Upper lobe of left lung (tissue), 6 donors: ENCODE data around the gene PLEKHB2. TPM values are rescaled to one million over a fixed set of nuclear protein-coding genes. Genes with fewer than 3 reads are reported as not detected.
"Not testable (repeated sequence)": the region's sequence is repeated elsewhere in the genome, so short reads cannot be mapped to it uniquely, and the experiment has no call there.

Experiments
- ATAC-seq, 2 donors: fragments of 200-7000 bp; cut with Tn5 transposase; one replicate each; pipeline ENCODE4 v1.9.1; 2022; ENCODE audit warnings: mild to moderate bottlenecking in 2 of 2, moderate library complexity in 2 of 2; ENCODE audit not compliant: low FRiP score in 2 of 2
- DNase-seq, 2 donors: peaks; one replicate each; pipeline ENCODE4 v3.0.0-alpha.2; 2019 to 2020
- H3K27ac ChIP-seq, 4 donors: fragments of 200-600 bp; sonication (generic); one replicate each; pipeline ENCODE4 v1.5.1; 2016 to 2019
- H3K27me3 ChIP-seq, 4 donors: fragments of 200-600 bp; sonication (generic); one replicate each; pipeline ENCODE4 v1.5.1; 2017 to 2019
- H3K36me3 ChIP-seq, 4 donors: fragments of 200-600 bp; sonication (generic); one replicate each; pipeline ENCODE4 v1.5.1; 2016 to 2019
- H3K4me1 ChIP-seq, 4 donors: fragments of 200-600 bp; sonication (generic); one replicate each; pipeline ENCODE4 v1.5.1; 2018 to 2019
- H3K4me3 ChIP-seq, 4 donors: fragments of 200-600 bp; sonication (generic); one replicate each; pipeline ENCODE4 v1.5.1; 2017 to 2019; ENCODE audit warnings: mild to moderate bottlenecking in 2 of 4, moderate library complexity in 1 of 4
- H3K9me3 ChIP-seq, 4 donors: fragments of 200-600 bp; sonication (generic); one replicate each; pipeline ENCODE4 v1.5.1; 2018 to 2019
- EP300 ChIP-seq, 4 donors: sonication (generic); formaldehyde crosslinking; IDR thresholded peaks; one replicate each; pipeline ENCODE4 v1.5.1; 2017; ENCODE audit warnings: antibody characterized with exemption in 4 of 4, control low read depth in 2 of 4
- POLR2A ChIP-seq, 4 donors: fragments of 450-650 bp; IDR thresholded peaks; one replicate each; pipeline ENCODE4 v1.5.1; 2016 to 2017; ENCODE audit warnings: antibody characterized with exemption in 4 of 4, mild to moderate bottlenecking in 2 of 4
- POLR2AphosphoS5 ChIP-seq, 2 donors: sonication (generic); formaldehyde crosslinking; IDR thresholded peaks; one replicate each; pipeline ENCODE4 v1.5.1; 2017; ENCODE audit warnings: antibody characterized with exemption in 2 of 2
- WGBS, 2 donors: methylation state at CpG; one replicate each; pipeline ENCODE4 v1.1.5; 2017 to 2018; 5-methylcytosine and 5-hydroxymethylcytosine counted together
- total RNA-seq, 6 donors: library from RNA; depleted of rRNA in 4 of 6; stranded (reverse); fragments of >200 nt in 4 of 6; gene quantifications; one replicate each; pipeline versions ENCODE4 v1.1.0 to v1.2.1, GENCODE V29; 2016 to 2021
- TF ChIP-seq, protein P1 (sequence below), 6 experiments: fragments of 450-650 bp in 4 of 6; fragments of 200-600 bp in 2 of 6; sonication (generic) in 2 of 6; IDR thresholded peaks; one replicate each; pipeline ENCODE4 v1.5.1; 2016 to 2019; ENCODE audit warnings: antibody characterized with exemption in 6 of 6
- donor health status: DM: no; HTN: no; CAD: no; lungs with moderate emphysema.
- donor health status: DM: no; HTN: yes; CAD: no; lungs with severe emphysema.

The PLEKHB2 gene
- total RNA-seq, 6 donors from 2014 or later: 63.9 to 167 (median 87.4) TPM

DNA sequence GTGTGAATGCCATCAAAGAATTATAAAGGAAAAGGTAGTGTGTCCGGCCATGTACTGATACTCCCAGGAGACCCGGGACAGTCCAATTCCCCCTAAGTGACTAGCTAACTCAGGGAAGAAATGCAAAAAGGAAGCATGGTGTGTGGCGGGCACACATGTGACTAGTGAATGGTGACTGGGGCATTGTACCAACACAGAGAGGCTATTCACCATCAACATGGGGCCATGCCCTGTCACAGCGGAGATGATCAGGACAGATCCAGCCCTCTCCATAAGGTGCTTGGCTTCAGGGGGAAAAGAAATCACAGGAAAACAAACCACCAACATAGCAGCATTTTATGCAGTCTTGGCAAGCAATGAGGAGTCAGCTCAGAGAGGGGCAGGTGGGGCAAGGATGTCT is 46.2 kb upstream of the PLEKHB2 start:
- TF ChIP-seq POLR2AphosphoS5 (IDR thresholded peaks at IDR 0.05): no peak
- TF ChIP-seq, protein P1, sequence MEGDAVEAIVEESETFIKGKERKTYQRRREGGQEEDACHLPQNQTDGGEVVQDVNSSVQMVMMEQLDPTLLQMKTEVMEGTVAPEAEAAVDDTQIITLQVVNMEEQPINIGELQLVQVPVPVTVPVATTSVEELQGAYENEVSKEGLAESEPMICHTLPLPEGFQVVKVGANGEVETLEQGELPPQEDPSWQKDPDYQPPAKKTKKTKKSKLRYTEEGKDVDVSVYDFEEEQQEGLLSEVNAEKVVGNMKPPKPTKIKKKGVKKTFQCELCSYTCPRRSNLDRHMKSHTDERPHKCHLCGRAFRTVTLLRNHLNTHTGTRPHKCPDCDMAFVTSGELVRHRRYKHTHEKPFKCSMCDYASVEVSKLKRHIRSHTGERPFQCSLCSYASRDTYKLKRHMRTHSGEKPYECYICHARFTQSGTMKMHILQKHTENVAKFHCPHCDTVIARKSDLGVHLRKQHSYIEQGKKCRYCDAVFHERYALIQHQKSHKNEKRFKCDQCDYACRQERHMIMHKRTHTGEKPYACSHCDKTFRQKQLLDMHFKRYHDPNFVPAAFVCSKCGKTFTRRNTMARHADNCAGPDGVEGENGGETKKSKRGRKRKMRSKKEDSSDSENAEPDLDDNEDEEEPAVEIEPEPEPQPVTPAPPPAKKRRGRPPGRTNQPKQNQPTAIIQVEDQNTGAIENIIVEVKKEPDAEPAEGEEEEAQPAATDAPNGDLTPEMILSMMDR (IDR thresholded peaks at IDR 0.05): no peak
- TF ChIP-seq POLR2A (IDR thresholded peaks at IDR 0.05): no peak
- TF ChIP-seq EP300 (IDR thresholded peaks at IDR 0.05): no peak
- DNase-seq (no peak), ATAC-seq (no peak)
- 92 to 96% methylated on average over 4 of the region's 4 CpGs for WGBS, 2 donors
- Histone ChIP-seq H3K27me3 (no peaks in the 10 kb centered on the region), H3K9me3 (no peaks in the 10 kb centered on the region), H3K4me1 (peaks cover 0 to 22% (median 0%) of the 10 kb centered on the region in 4 donors), H3K4me3 (no peak overlapping the region), H3K36me3 (peaks cover 8 to 69% (median 22%) of the 10 kb centered on the region in 4 donors), H3K27ac (no peak overlapping the region)

DNA sequence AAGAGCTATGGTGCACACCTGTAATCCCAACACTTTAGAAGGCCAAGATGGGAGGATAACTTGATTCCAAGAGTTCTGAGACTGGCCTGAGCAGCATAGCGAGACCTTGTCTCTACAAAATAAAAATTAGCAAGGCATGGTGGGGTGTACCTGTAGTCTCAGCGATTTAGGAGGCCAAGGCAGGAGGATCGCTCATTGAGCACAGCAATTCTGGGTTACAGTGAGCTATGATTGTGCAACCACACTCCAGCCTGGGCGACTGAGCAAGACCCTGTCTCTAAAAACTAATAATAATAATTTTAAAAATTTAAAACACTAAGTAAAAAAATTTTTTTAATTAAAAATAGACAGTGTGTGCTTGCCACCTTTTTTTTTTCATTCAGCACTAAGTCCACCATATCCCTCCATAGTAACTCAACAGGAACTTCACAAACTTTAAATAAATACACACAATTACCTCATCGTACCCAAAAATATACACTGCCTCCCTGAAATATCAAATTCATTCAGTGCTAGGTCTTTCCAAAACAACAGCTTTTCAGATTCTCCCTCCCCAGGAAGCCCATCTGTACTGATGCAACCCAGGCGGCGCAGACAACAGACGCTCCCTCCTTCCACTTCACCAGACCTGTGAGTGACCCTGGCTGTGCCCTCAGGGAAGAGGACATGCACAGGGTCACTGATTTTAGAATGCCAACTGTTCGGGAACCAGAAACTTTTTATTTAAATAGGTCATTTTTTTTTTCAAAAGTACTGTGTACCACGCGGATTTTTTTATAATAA is 41.4 kb upstream of the PLEKHB2 start:
- H3K4me3 ChIP-seq: no peak overlapping the region
- H3K36me3 ChIP-seq: peaks cover 2 to 49% (median 18%) of the 10 kb centered on the region in 4 donors
- TF ChIP-seq POLR2AphosphoS5 (IDR thresholded peaks at IDR 0.05): no peak
- no peak for TF ChIP-seq EP300 (IDR thresholded peaks at IDR 0.05)
- no peak for TF ChIP-seq POLR2A (IDR thresholded peaks at IDR 0.05)
- TF ChIP-seq, protein P1 (IDR thresholded peaks at IDR 0.05): no peak

DNA sequence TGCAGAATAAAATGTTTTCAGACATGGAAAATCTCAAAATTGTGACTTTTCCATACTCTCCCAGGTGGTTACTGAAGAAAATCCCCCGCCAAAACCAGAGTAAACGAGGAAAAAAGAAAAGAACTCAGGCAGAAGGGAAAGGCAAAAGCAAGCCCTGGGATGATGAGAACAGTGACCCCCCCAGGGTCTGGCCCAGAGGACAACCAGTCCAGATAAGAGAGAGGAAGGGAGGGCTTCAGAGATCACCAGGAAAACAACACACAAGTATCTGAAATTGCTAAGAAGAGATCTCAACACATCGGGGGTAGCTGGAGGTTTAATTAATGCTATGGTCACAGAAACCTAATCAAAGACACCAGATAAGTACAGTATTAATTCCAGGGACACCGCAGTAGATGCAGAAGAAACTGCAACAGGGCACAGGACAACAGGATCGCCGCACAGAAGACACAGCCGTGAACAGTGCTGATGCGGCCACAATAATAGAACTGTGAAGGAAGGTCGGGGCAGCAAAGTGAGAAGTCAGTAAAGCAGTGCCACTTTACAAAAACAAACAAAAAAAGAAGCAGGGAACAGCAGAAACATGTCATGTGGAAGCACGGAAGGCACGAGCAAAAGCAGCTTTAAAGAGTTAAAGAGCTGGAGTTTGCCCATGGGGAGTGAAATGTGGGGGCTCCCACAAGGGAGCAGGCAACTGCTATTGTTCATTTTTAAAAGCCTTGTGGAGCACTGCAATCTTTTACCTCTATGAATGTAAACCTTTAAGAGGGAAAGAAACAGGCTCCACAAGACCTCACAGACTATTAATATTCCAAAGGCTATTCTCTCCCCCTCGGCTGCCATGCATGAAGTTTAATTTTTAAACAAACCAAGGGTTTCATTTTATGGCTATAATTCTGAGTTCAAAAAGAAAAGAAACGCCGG is 40.3 kb upstream of the PLEKHB2 start:
- Histone ChIP-seq H3K9me3 (no peaks in the 10 kb centered on the region), H3K27me3 (no peaks in the 10 kb centered on the region), H3K27ac (no peak overlapping the region), H3K4me3 (no peak overlapping the region), H3K36me3 (peaks cover 2 to 51% (median 24%) of the 10 kb centered on the region in 4 donors), H3K4me1 (peaks cover 0 to 10% (median 2%) of the 10 kb centered on the region in 4 donors)
- no peak for ATAC-seq
- WGBS, 2 donors: 73 to 82% methylated on average over 14 of the region's 14 CpGs
- TF ChIP-seq POLR2AphosphoS5 (IDR thresholded peaks at IDR 0.05) (no peak), POLR2A (IDR thresholded peaks at IDR 0.05) (no peak), EP300 (IDR thresholded peaks at IDR 0.05) (no peak)
- TF ChIP-seq, protein P1 (IDR thresholded peaks at IDR 0.05): no peak
- DNase-seq: no peak

More for the DNA sequence above, 41.4 kb upstream of the PLEKHB2 start:
- 88 to 89% methylated on average over 11 of the region's 11 CpGs for WGBS, 2 donors
- Histone ChIP-seq H3K27me3 (no peaks in the 10 kb centered on the region), H3K27ac (no peak overlapping the region), H3K9me3 (no peaks in the 10 kb centered on the region), H3K4me1 (peaks cover 0 to 10% (median 2%) of the 10 kb centered on the region in 4 donors)
- no peak for DNase-seq
- ATAC-seq: no peak

DNA sequence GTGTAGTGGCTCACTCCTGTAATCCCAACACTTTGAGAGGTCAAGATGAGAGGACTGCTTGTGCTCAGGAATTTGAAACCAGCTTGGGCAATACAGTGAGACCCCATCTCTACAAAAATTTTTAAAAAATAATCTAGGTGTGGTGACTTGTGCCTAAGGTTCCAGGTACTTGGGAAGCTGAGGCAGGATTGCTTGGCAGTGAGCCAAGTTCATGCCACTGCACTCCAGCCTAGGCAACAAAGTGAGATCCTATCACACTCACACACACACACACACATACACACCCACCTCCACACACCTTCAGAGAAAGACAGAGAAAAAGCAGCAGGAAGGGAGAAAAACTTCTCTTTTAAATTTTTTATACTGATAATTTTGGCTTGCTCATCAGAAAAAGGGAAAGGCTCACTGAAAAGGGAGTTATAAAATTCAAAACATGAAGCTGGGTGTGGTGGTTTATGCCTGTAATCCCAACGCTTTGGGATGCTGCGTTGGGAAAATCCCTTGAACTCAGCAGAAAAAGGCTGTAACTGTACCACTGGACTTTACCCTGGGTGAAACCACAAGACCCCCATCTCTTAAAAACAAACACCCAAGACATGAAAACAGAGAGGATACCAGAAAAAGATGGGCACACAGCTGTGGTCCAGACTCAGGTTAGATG is 37.5 kb upstream of the PLEKHB2 start:
- peaks cover 10 to 65% (median 43%) of the 10 kb centered on the region in 4 donors for H3K36me3 ChIP-seq
- no peak overlapping the region for H3K27ac ChIP-seq
- H3K4me3 ChIP-seq: no peak overlapping the region
- TF ChIP-seq EP300 (IDR thresholded peaks at IDR 0.05): no peak
- TF ChIP-seq POLR2A (IDR thresholded peaks at IDR 0.05): no peak
- no peak for TF ChIP-seq POLR2AphosphoS5 (IDR thresholded peaks at IDR 0.05)
- TF ChIP-seq, protein P1 (IDR thresholded peaks at IDR 0.05): no peak
- DNase-seq (no peak), ATAC-seq (peak in 1 of 2 donors; percentile 34)
- peaks cover 0 to 3% (median 0%) of the 10 kb centered on the region in 4 donors for H3K4me1 ChIP-seq
- 72 to 82% methylated on average over 2 of the region's 2 CpGs for WGBS, 2 donors
- H3K9me3 ChIP-seq: no peaks in the 10 kb centered on the region
- H3K27me3 ChIP-seq: no peaks in the 10 kb centered on the region

DNA sequence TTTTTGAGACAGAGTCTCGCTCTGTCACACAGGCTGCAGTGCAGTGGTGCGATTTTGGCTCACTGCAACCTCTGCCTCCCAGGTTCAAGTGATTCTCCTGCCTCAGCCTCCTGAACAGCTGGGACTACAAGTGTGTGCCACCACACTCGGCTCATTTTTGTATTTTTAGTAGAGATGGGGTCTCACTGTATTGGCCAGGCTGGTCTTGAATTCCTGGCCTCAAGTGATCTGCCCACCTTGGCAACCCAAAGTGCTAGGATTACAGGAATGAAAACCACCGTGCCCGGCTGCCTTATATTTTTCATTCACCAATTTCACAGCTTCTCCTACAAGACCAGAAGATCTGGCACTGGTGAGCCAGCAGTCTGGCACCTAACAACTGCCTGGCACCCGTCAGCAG is 37.0 kb upstream of the PLEKHB2 start:
- H3K4me3 ChIP-seq, H3K27me3 ChIP-seq, DNase-seq, H3K9me3 ChIP-seq, H3K27ac ChIP-seq, ATAC-seq, H3K4me1 ChIP-seq: not testable (repeated sequence)
- WGBS, 2 donors: 92 to 98% methylated on average over 6 of the region's 6 CpGs
- peaks cover 10 to 67% (median 43%) of the 10 kb centered on the region in 4 donors for H3K36me3 ChIP-seq

DNA sequence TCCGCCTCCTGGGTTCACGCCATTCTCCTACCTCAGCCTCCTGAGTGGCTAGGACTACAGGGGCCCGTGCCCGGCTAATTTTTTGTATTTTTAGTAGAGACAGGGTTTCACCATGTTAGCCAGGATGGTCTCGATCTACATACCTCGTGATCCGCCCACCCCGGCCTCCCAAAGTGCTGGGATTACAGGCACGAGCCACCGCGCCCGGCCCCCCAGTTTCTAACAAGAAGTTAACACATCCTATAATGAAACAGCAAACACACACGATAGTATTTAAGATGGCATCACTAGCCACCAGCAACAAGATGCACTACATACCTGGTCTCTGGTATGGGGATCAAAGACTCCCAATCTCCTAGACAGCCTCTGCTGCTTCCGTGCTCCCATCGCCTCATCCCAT is 29.6 kb upstream of the PLEKHB2 start:
- peaks cover 18 to 87% (median 51%) of the 10 kb centered on the region in 4 donors for H3K36me3 ChIP-seq
- not testable (repeated sequence) for H3K4me3 ChIP-seq, H3K27me3 ChIP-seq, ATAC-seq, H3K27ac ChIP-seq, H3K9me3 ChIP-seq
- DNase-seq: peak in 1 of 2 donors; percentile 59
- H3K4me1 ChIP-seq: peaks cover 3 to 12% (median 4%) of the 10 kb centered on the region in 4 donors
- 97% methylated on average over 15 of the region's 15 CpGs for WGBS, 2 donors
